ENCODE measurements around the gene ZNF445.

DNA sequence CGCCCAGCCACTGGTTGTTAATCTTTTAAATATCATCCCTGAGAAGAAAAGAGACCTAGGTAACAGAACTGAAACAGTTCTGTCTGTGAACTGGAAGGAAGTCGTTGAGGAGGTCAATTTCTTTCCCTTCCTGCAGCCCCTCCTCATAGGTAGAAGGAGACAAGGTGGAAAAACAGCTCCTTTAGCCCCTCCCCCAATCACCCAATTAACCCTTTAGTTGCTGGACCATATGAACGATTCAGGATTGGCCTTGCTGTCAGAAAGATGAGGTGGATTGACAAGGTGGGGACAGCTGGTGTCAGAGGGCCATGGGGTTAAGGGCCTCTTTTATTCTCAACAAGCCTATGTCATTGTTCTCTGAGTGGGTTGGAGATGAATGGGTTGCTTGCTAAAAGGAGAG lies 36.0 kb upstream of the ZNF445 start:
- TF ChIP-seq POLR2A (IDR thresholded peaks at IDR 0.05; ENCODE audit: low read depth, low read length) (no peak), POLR2AphosphoS5 (IDR thresholded peaks at IDR 0.05; ENCODE audit: low read depth, low read length) (no peak), TAF1 (IDR thresholded peaks at IDR 0.05; ENCODE audit: borderline replicate concordance, low read depth, low read length) (no peak)

Measured in GM12892 (cell line).